Fibroblast of lung (primary cell): ENCODE results near the gene TRAPPC14. TPM values are rescaled to one million over a fixed set of nuclear protein-coding genes. Genes with fewer than 3 reads are reported as not detected.

Experiments
- DNase-seq, 2 donors: peaks; one replicate each; pipeline versions ENCODE4 v3.0.0 to v3.0.0-alpha.2; 2010; ENCODE audit warnings: low read depth in 2 of 2
- H2AFZ ChIP-seq: 2 replicates; pipeline ENCODE4 v1.5.1; 2012; ENCODE audit warnings: low read length, control low read depth, inconsistent platforms
- H3K27ac ChIP-seq: 2 replicates; pipeline ENCODE4 v1.5.1; 2011; ENCODE audit warnings: low read length, control low read depth; ENCODE audit not compliant: insufficient read depth
- H3K27me3 ChIP-seq: 2 replicates; pipeline ENCODE4 v1.5.1; 2011; ENCODE audit warnings: mild to moderate bottlenecking, low read length; ENCODE audit not compliant: control insufficient read depth, insufficient read depth
- H3K36me3 ChIP-seq: 2 replicates; pipeline ENCODE4 v1.5.1; 2011; ENCODE audit warnings: low read length; ENCODE audit not compliant: control insufficient read depth, insufficient read depth
- H3K4me1 ChIP-seq: 2 replicates; pipeline ENCODE4 v1.5.1; 2011; ENCODE audit warnings: low read length; ENCODE audit not compliant: control insufficient read depth, insufficient read depth; ENCODE audit errors: extremely low read depth
- H3K4me2 ChIP-seq: 2 replicates; pipeline ENCODE4 v1.5.1; 2011; ENCODE audit warnings: low read length, control low read depth; ENCODE audit not compliant: insufficient read depth; ENCODE audit errors: extremely low read depth
- H3K4me3 ChIP-seq, 4 experiments: fragments of 200-600 bp in 1 of 4; sonication (generic) in 1 of 4; replicated peaks in 1 of 4; 2 replicates each; pipeline ENCODE4 v1.5.1; 2011 to 2016; ENCODE audit warnings: low read length in 4 of 4, low read depth in 3 of 4, mild to moderate bottlenecking in 3 of 4, control low read depth in 2 of 4, inconsistent platforms in 1 of 4, mixed read lengths in 1 of 4; ENCODE audit not compliant: insufficient read depth in 1 of 4; ENCODE audit errors: control extremely low read depth in 1 of 4
- H3K79me2 ChIP-seq: 2 replicates; pipeline ENCODE4 v1.5.1; 2012; ENCODE audit warnings: mild to moderate bottlenecking, low read length, inconsistent platforms; ENCODE audit not compliant: control insufficient read depth, insufficient read depth
- H3K9ac ChIP-seq: 2 replicates; pipeline ENCODE4 v1.5.1; 2011; ENCODE audit warnings: mild to moderate bottlenecking, low read length, control low read depth; ENCODE audit not compliant: insufficient read depth
- H3K9me3 ChIP-seq: 2 replicates; pipeline ENCODE4 v1.5.1; 2012; ENCODE audit warnings: low read depth, low read length; ENCODE audit not compliant: control insufficient read depth, insufficient read depth
- H4K20me1 ChIP-seq: 2 replicates; pipeline ENCODE4 v1.5.1; 2011; ENCODE audit warnings: low read length; ENCODE audit not compliant: control insufficient read depth, insufficient read depth; ENCODE audit errors: extremely low read depth
- EZH2 ChIP-seq: IDR thresholded peaks from 2 replicates; pipeline ENCODE4 v1.5.1; 2012; ENCODE audit warnings: low read length, control low read depth, mild to moderate bottlenecking; ENCODE audit errors: missing control alignments
- polyA plus RNA-seq, 2 donors: library from polyadenylated mRNA; depleted of rRNA in 1 of 2; stranded (reverse) in 1 of 2; unstranded in 1 of 2; fragments of >200 nt; gene quantifications; 2 replicates each; pipeline ENCODE4 v1.2.1, GENCODE V29; 2011 to 2012; ENCODE audit warnings: missing spikeins in 1 of 2
- total RNA-seq: library from RNA; depleted of rRNA; stranded (reverse); fragments of >200 nt; gene quantifications from 2 replicates; pipeline ENCODE4 v1.2.1, GENCODE V29; 2014
- TF ChIP-seq, protein P1 (sequence below), 2 donors: IDR thresholded peaks in 1 of 2; conservative IDR thresholded peaks in 1 of 2; 1 replicate in 1 of 2; 2 replicates in 1 of 2; pipeline ENCODE4 v1.5.1; 2011 to 2012; ENCODE audit warnings: low read length in 2 of 2, control low read depth in 1 of 2, inconsistent platforms in 1 of 2, low read depth in 1 of 2, mild to moderate bottlenecking in 1 of 2

Gene TRAPPC14
- total and polyA plus RNA-seq, 2 donors (not counting 1 experiment from before 2014, with no cell fraction given) = 1.9 to 5.9 TPM

DNA sequence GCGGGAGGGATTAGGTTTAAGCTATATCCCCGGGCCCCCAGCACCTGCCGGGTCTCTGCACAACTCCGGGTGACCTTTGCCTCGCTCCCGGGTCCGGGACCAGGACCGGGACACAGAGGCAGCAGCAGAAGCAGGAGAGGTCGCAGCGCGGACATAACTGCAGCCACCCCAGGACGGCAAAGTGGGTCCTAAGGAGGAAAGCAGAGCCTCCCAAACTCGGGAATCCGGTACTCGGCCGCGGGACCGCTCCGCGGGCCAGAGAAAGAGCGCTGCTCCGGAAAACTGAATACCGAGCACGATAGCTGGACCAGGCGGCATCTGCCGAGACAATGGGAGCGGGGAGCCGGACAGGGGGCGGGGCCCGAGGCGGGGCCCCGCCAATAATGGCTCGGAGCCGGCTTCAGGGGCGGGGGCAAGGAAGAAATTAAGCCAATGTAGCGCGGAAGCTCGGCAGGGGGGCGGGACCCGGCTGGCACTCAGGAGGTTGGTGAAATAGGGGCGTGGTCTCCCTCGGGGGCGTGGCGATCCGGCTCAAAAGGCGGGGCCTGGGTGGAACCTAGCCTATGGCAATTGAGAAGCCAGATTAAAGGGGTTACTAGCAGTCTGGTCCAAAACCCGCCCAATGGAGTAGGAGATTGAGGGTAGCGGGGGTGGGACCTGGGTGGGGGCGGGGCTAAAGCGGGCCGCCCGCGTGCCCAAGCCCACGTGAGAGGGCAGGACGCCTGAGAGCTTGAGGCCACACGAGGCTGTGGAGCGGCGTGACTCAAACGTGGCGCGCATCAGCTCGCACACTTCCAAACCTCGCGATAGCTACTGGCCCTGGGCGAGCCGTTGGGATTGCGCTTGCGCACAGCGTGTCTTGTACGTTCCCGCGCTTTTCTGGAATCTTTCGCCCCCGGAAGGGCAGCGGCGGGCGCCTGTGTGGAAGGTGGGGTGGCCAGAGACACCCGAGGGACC is 18.8 kb upstream of the TRAPPC14 start, which contains the start of the genes GPC2 and STAG3:
GPC2 (minus strand) TSS at position 337 of the 957 bp plus-strand sequence; CDS start at position 155, 182 bp downstream.
STAG3 (plus strand) TSS at position 874 of the 957 bp plus-strand sequence. CDS start 2,639 bp downstream, outside the sequence.
- H3K4me2 ChIP-seq = peak within 1 kb of the TSS; percentile 85
- TF ChIP-seq, protein P1, sequence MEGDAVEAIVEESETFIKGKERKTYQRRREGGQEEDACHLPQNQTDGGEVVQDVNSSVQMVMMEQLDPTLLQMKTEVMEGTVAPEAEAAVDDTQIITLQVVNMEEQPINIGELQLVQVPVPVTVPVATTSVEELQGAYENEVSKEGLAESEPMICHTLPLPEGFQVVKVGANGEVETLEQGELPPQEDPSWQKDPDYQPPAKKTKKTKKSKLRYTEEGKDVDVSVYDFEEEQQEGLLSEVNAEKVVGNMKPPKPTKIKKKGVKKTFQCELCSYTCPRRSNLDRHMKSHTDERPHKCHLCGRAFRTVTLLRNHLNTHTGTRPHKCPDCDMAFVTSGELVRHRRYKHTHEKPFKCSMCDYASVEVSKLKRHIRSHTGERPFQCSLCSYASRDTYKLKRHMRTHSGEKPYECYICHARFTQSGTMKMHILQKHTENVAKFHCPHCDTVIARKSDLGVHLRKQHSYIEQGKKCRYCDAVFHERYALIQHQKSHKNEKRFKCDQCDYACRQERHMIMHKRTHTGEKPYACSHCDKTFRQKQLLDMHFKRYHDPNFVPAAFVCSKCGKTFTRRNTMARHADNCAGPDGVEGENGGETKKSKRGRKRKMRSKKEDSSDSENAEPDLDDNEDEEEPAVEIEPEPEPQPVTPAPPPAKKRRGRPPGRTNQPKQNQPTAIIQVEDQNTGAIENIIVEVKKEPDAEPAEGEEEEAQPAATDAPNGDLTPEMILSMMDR (conservative IDR thresholded peaks at IDR 0.05 in 1 of 2, IDR thresholded peaks at IDR 0.05 in 1 of 2; ENCODE audit: low read depth in 1 of 2, low read length in 2 of 2) = no peak
- no peak for TF ChIP-seq EZH2
- DNase-seq = peak; percentile 91 to 96
- peak within 1 kb of the TSS; percentile 68 for H3K9ac ChIP-seq
- no peaks in the 10 kb centered on the region for H3K27me3 ChIP-seq
- peak within 1 kb of the TSS; percentile 84 for H2AFZ ChIP-seq
- no peaks in the 10 kb centered on the region for H3K4me1 ChIP-seq
- H3K79me2 ChIP-seq = no peaks in the 10 kb centered on the region
- H4K20me1 ChIP-seq = no peaks in the 10 kb centered on the region
- peak within 1 kb of the TSS; percentile 70 to 78 (median 76) for H3K4me3 ChIP-seq
- no peaks in the 10 kb centered on the region for H3K36me3 ChIP-seq
- H3K27ac ChIP-seq = no peak within 1 kb of the TSS
- H3K9me3 ChIP-seq = no peaks in the 10 kb centered on the region

DNA sequence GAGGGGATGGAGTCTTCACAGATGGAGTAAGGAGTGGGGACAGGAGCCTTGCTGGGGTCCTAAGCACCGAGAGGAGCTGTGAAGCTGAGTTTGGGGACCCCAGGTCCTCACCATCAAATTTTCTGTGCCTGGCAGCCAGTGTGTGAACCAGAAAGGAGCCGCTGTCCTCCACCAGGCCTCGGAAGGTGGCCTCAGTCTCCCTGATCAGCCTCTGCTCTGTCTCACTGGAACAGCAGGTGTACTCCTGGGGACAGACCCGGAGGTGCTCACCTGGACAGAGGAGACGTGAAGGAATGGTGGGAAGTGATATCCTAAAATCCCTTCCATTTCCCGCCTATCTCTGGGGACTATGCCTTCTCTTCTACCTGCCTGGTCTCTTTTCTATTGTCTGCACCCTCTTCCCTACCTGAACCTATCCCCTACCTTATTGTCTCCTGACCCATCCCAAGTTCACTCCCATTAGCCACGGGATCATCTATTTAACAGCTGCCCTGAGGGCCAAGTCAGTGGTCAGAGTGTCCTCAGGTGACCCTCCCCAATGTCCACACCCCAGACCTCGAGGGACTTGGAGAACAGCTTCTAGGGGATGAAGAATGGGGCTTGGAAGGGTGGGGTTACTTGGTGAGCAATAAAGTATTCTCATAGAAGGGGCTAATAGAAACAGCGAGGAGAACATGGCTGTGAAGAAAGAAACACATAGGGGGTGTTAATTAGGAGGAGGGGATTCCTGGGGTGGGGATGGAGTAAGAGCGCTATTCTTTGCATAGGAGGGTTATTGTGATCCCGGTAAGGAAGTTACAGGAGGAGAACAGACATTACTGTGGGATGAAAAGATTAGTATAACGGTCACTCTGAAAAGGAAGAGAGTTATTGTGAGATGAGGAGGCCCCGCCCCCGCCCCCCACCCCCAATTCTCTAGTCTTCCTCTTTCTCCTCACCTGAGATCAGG is 17.8 kb upstream of the TRAPPC14 start:
- no peak for TF ChIP-seq EZH2
- TF ChIP-seq, protein P1 (conservative IDR thresholded peaks at IDR 0.05 in 1 of 2, IDR thresholded peaks at IDR 0.05 in 1 of 2; ENCODE audit: low read depth in 1 of 2, low read length in 2 of 2) = no peak
- Histone ChIP-seq H3K9me3 (no peaks in the 10 kb centered on the region), H3K4me2 (peak overlapping the region; percentile 85), H3K9ac (peak overlapping the region; percentile 68), H3K27me3 (no peaks in the 10 kb centered on the region), H3K4me1 (no peaks in the 10 kb centered on the region), H2AFZ (no peak overlapping the region), H3K4me3 (peak overlapping the region; percentile 70 to 78 (median 76)), H3K79me2 (no peaks in the 10 kb centered on the region), H3K27ac (no peak overlapping the region), H3K36me3 (no peaks in the 10 kb centered on the region), H4K20me1 (no peaks in the 10 kb centered on the region)
- DNase-seq = no peak
